ENCODE measurements around the gene RNASE1.
"Not testable (repeated sequence)": the region's sequence is repeated elsewhere in the genome, so short reads cannot be mapped to it uniquely, and the experiment has no call there.

Gene RNASE1

DNA sequence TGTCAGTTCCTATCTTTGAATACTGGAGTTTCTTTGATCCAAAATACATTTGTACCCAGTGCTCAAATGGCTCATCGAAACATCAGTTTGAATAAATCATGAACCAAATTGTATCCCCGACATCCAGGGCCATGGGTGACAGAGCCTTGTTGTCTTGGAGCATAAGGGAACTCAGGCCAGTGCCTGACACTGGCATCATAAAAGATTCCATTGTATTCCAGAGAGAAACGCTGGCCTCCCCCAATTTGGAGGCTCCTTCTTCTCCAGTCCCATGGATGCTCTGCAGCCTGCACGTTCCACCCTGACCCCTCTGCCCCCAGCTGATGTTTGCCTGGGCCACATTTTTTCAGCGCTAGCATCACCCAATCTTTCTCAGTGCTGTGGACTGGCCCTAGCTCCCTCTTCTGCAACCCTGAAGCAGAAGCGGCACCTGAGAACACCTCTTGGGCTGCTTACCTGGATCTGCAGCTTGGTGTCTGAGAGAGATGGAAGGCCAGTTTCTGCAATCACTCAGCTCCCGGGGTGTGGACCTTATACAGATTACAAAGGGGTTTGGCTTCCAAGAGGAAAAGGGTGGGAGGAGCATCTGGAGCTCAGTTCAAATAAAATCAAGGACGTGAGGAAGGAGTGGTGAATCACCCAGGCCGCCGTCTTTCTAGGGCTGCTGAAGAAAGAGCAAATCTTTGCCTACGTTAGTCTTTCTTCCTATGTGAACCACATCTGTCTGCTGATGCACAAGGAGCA is at the start of gene RNASE1:
RNASE1 (minus strand) TSS at position 504 of the 744 bp plus-strand sequence. CDS start 776 bp downstream, outside the sequence.
- DNase-seq = no peak

GRCh38 chr14:20848955-20849570 is 46.4 kb upstream of the RNASE1 start:
- no peak for DNase-seq

DNA sequence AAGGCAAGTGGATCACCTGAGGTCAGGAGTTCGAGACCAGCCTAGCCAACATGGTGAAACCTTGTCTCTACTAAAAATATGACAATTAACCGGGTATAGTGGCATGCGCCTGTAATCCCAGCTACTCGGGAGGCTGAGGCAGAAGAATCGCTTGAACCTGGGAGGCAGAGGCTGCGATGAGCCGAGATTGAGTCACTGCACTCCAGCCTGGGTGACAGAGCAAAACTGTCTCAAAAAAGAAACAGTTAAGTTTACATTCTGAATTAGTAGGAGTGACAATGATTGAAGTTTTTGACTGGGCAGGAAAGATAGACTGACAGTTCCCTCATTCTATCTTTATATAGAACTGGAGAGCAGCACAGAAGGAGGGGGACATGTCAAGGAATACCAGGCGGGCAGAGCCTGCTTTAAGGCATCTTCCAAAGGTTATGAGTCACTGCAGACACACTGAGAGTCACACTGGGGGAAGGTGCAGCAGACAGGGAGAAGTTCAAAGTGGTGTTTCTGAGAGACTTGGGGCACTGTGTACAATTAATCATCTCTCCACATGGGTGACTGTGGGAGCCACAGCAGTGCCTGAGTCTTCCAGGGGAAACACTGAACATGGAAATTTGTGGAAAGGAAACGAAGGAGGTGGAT is 45.8 kb upstream of the RNASE1 start:
- peak; percentile 18 for DNase-seq

DNA sequence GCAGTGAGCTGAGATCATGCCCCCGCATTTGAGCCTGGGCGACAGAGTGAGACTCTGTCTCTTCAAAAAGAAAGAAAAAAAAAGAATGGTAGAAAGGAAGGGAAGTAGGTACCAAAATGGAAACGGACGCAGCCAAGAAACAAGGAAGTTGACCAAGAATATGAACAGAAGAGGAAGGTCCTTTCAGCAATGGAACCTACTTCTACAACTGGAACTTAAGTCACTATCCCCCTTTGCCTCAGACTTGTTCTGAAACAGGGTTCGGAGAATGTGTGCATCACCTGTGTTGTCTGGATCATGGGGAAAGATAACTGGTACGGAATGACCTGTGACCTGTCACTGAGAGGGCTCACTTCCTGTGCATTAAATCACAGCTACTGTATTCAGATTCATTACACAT is 43.9 kb upstream of the RNASE1 start:
- no peak for DNase-seq

- DNase-seq = no peak
Observed at GRCh38 chr14:20841096-20841495, 38.5 kb upstream of the RNASE1 start.

DNA sequence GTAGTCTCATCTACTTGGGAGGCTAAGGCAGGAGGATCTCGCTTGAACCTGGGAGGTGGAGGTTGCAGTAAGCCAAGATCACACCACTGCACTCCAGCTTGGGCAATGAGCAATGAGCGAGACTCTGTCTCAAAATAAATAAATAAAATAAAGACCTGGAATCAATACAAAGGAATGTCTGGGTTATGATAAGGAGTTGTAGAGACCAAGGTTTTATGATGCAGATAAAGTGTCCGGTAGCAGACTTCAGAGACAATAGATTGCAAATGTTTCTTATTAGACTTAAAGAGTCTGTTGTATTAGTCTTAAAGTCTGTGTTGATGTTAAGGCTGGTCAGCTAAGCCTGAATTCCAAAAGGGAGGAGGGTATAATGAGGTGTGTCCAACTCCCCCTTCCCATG is 35.2 kb upstream of the RNASE1 start:
- DNase-seq = no peak

GRCh38 chr14:20836668-20837338 is 34.2 kb upstream of the RNASE1 start:
- DNase-seq = peak; percentile 36

DNA sequence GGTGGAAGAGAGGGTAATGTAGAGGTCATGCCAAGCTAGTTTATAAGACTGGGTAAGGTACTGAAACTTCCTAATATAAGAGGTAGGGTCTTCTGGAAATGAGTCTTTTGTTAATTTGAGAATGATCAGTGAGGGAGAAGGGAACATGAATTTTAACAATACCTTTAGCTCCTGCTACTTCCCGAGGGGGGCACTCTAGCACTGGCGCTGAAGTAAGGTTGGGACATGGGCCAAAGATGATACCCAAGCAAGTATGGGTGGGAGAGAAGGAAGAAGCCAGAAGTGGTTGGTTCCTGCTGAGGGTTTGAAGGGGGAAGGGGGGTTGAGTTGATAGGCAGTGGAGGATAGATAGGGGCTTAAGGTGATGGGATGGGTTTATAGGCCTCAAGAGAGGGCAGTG is 32.3 kb upstream of the RNASE1 start:
- no peak for DNase-seq

GRCh38 chr14:20830831-20831230 is 28.2 kb upstream of the RNASE1 start:
- DNase-seq = no peak

- DNase-seq = not testable (repeated sequence)
Observed at GRCh38 chr14:20828024-20828694, 25.5 kb upstream of the RNASE1 start.

DNA sequence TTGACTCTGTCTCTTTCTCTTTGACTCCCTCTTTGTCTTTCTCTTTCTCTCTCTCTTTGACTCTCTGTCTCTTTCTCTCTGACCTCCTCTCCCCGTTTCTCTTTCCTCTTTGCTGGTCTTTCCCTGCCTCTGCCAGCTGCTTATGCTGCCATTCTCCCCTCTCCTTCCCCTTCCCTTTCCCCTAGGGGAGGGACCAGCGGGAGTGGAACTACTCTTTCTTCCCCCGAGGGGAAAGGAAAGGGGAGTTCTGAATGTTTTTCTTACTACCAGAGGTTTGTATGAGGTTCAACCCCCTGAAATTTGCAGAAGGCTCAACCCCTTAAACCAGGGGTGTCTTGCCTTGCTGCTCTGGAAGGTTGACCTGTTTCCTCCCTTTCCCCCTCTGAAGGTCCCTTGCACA is 24.7 kb upstream of the RNASE1 start:
- no peak for DNase-seq

DNA sequence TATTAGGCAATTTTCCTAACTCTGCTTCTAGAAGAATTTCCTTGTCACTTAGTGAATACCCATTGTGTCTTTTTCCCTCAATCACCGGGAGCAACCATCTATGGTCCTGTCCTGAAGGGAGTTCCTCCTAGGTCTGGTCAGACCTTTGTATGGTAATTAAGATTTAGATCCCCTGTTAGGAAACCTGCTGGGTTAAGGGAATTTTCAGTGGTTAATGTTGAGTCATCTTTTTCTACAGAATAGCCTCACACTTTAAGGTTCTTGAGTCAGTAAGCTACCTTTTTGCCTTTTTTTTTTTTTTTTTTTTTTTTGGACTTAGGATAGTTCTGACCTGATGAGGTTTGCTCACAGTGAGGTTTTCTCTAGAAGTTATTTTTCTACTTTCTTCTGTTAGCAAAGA is 24.0 kb upstream of the RNASE1 start:
- DNase-seq = not testable (repeated sequence)

GRCh38 chr14:20823859-20824258 is 21.2 kb upstream of the RNASE1 start:
- DNase-seq = no peak

DNA sequence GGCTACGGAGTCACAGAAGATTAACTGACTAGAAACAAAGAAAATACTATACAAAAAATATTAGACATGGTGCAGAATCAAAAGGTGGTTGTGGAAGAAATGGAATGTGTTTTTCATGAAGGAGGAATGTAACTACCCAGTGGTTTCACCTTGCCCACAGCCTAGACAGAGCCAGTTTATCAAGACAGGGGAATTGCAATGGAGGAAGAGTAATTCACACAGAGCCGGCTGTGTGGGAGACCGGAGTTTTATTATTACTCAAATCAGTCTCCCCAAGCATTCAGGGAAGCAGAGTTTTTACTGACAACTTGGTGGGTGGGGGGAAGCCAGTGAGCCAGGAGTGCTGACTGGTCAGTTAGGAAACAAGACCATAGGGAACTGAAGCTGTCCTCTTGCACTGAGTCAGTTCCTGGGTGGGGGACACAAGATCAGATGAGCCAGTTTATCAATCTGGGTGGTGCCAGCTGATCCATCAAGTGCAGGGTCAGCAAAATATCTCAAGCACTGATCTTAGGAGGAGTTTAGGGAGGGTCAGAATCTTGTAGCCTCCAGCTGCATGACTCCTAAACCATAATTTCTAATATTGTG is 19.0 kb upstream of the RNASE1 start:
- DNase-seq = not testable (repeated sequence)

DNA sequence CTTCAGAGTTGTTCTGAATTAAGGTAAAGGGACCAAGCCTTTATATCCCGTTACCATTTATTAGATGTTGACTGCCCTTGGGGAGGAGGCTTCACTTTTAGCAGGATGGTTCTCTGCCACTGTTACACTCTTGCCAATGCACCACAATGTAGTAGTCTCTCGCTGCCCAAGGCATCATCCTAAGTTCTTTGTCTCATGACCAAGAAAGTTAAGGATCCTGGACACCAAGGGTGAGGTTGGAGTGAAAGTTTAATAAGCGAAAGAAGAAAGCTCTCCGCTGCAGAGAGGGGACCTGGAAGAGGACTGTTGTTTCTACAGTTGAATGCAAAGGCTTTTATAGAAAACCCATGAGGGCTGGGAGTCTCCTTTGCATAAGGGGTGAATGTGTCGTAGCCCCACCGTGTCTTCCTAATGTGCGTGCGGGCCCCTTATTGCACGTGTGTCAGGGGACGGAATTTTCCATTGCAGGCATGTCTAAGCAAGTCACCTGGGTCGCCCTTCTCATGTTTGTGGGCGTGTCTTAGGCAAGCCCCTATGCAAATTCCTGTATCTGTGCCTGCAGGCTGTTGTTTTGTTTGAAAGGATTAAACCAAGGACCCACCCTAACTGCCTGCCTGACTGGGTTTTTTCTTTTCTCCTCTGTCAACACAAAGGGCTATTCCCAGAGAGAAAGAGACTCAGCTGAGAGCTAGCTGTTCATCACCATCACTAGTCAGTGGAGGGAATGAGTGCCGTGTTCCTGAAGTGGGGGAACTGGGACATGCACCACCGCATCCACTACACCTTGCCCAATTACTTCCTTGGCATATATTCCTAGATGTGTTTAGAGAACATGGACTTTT is 17.6 kb upstream of the RNASE1 start:
- DNase-seq = no peak

DNA sequence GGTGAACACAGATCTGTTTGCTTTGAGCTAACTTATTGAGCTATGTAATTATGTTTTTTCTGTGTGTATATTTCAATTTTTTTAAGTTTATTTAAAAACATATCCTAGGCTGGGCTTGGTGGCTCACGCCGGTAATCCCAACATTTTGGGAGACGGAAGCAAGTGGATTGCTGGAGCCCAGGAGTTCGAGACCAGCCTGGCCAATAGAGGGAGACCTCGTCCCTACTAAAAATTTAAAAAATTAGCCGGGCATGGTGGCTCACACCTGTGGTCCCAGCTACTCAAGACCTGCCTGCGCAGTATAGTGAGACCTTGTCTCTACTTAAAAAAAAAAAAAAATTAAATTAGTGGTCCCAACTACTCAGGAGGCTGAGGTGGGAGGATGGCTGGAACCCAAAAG is 16.2 kb upstream of the RNASE1 start:
- no peak for DNase-seq

GRCh38 chr14:20815946-20816345 is 13.3 kb upstream of the RNASE1 start:
- not testable (repeated sequence) for DNase-seq

DNA sequence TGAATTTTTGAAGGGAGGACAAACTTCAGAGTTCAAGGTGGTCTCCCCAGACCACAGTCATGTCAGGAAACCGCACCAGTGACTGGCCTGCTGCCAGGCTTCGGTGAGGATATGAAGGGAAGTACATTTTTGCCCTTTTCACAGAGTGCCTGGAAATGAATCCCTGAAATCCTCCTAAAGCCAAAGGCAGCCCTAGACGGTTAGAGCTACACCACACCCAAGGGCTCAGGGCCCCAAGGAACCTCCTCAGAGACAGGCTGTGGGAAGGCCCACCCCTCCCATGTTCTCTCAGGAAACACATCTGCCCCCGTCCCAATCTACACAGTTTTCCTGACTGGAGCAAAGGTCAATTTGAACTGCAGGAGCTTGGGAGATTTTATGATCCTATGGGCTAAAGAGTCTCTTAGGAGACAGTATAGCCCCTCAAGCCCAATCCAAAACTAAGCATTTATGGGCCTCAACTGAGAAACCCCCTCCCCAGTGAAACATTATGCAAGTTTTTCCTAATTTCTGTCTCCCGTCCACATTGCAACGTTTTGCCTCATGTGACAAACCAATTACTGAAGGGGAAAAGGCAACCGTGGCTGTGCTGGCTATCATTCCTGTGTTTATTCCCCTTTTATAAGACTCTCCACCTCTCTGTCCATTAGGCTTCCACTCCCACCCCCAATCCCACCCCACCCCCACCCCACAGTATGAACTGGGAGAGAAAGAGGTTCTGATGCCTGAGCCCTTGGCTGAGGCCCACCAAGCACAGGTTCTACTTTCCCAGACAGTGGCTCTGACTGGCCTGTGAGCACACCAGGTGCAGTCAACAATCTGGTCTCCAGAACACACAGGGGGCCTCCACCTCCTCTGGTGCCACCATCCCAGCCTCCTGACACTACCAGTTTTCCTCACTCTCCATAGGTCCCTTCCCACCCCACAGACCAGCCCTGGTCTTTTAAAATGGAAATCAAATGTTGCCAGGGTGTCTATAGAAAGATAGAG is 9.6 kb upstream of the RNASE1 start:
- no peak for DNase-seq

DNA sequence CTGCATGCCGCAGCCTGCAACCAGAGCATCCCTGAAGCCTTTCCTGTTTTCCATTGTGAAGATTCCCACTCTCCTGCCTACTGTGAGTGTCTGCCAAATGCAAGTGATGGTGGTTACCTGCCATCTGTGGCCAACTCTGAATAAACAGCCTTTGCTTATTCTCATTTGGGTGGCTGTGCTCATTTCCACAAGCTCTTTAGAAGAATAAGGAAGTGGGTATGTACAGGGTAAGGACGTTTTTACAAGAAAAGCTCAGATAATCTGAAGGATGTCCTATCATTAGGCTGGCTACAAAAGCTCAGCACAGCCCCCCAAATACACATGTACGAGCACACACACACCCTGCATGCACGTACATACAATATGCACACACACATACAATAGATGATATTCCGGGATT is 7.3 kb upstream of the RNASE1 start:
- DNase-seq = no peak

GRCh38 chr14:20808162-20808483 is 5.5 kb upstream of the RNASE1 start:
- no peak for DNase-seq

Data from 8988T (cell line).